HG02798 (cell line): ENCODE results near the gene ATP9A.
"Not testable (repeated sequence)": the region's sequence is repeated elsewhere in the genome, so short reads cannot be mapped to it uniquely, and the experiment has no call there.

ENCODE experiments used
- ATAC-seq: cut with Tn5 transposase; IDR thresholded peaks from one replicate; pipeline ENCODE4 v1.9.1; 2021; ENCODE audit warnings: mild to moderate bottlenecking; ENCODE audit not compliant: unreplicated experiment, poor library complexity

Gene ATP9A

DNA sequence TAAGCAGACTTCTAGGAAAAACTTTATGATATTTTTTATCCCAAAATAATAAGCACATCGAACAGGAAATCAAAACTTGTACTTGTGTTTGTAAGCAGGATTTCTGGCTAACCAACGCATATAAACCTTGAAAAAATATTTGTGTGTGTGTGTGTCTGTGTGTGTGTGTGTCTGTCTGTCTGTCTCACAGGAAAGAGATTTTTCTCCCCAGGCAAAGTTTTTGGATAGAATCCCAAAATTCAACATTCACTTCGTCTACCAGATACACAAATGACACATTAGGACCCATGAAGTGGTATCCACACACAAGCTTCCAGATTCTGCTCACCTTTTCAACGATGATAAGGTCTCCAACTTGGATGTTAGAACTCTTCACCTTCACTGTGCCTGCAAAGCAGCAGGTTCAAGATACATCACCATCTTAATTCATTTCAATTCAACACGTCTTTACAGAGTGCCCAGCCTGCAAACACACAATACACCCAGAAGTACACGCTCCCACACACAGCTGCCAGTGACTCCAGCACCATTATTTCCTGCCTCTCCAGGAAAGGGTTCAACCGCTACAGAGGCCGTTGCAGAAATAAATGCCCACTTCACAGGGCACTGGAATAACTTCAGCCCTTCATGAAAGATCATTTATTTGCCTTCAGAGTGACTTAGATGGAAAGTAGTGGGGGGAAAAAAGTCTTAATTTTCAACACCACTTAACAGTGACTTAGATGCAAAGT is 70.9 kb downstream of the ATP9A start:
- ATAC-seq = no peak

DNA sequence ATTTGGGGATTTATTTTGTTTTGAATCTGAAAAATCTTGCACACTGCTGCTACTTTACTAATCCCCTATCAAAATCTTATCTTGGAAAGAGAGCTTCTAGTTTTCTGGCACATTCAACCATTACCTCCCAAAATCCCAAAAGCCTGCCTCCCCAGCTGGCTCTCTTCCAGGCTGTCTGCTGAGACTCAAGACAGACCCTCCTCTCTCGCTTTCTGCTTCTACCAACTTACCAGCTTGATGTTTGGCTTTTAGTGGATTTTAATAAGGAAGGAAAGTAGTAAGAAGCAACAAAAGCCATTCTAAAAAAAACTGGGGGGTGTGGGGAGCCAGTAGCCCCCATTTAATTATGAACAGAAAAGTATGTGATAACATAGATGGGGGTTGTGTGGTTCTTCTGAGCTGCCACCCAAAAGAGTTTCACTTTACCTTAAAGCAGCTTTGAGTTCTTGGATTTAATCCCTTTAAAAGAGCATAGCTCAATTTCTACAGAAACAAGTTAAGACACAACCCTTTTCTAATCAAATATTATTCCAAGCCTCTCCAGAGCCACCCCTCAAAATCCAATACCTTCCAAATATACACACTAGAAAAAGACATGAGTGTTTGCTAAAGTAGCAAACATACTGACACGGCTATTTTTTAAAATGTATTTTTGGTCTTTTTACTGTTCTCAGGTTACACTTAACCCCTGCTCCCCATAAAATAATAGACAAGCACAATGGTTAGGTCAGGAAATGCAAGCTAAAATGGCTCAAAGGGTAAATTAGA is 71.7 kb downstream of the ATP9A start:
- no peak for ATAC-seq

DNA sequence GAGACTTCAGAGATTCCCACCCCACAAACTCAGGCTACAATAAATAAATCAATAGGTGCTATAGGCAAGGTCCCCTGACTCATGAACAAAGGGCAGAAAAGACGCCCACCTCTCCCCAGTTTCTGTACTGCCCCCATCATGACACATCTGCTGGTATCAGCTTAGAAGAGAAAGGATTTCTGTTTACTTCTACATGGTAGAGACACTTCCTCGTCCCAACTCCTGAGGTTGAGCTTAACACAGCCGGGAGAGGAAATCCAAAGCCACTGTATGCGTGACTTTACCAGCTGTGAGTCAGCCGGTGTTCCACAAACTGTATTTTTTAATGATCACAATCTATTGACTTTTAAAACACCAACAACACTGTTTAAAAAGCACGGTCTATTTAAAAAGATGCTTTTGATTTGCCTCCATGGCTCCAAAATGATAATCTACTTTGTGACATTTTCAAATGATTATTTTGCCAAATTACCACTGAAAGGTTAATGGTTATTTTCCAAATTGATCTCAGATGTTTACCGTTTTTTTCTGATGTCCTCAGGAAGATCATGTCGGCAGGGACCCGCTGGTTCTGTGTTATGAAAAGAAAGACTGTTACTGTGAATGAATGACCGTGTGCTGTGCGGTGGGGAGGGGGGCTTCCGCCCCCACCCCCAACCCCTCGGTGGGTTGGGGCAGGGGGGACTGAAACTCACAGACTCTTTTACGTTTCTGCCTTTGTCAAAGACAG is 72.5 kb downstream of the ATP9A start:
- no peak for ATAC-seq

DNA sequence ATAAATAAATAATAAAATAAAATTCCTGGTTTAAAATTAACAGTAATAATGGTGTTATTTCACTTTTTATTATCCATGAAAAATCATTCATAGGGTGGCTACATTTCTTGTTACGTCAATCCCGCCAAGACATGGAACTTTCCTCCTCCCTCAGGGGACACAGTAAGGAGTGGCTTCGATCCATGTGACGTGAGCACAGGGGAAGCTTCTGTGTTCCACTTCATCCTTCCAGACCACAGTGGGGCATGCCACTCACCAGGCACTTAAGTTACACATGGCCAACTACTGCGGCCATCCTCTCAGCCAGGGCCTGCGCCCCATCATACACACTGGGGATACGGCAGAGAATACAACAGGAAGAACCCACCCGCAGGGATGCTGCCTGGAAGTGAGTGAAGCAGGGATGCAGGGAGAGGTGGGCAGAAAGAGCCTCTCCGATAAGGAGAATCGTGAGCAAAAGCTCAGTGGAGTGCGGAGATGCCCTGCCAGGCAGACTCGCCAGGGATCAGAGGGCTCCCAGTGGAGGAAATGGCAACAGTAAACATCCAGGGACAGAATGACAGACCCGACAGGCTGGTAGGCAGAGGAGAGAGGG is 75.3 kb downstream of the ATP9A start:
- ATAC-seq = no peak

DNA sequence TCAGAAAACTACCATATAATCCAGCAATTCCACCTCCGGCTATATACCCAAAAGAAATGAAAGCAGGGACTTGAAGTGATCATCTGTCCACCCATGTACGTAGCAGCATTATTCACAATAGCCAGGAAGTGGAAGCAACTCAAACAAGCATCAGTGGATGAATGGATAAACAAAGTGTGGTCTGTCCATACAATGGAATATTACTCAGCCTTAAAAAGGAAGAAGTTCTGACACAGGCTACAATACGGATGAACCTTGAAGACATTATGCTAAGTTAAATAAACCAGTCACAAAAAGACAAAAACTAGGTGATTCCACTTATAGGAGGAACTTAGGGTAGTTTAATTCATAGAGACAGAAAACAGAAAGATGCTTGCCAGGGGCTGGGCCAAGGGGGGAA is 76.5 kb downstream of the ATP9A start:
- ATAC-seq = no peak

DNA sequence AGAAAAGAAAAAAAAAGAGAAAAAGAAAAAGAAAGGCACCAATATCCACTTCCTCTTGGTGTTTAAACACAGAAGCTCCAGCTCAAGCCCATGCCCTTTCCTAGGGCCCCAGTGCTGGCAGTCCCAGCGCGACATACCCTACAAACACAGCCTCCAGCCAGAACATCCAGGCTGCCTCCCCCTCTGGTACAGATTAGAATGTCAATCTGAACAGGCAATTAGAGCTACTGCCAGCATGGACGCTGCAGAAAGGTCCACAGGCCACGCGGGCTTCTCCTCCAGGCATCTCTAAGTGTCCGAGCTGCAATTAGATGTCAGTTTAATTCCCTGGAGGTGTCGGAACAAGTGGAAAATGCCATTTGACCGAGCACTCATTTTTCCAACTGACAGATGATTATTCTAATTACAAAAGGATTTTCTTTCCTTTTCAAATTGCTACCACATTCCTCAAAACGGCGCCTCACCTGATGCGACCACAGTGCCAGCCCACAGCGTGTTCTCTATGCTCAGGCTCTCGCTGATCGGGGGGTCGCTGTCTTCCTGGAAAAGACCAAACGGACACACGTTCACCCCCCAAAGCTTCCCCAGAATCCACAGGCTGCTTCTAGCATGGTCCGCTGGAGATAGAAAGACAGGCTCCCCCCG is 79.5 kb downstream of the ATP9A start:
- ATAC-seq = no peak

DNA sequence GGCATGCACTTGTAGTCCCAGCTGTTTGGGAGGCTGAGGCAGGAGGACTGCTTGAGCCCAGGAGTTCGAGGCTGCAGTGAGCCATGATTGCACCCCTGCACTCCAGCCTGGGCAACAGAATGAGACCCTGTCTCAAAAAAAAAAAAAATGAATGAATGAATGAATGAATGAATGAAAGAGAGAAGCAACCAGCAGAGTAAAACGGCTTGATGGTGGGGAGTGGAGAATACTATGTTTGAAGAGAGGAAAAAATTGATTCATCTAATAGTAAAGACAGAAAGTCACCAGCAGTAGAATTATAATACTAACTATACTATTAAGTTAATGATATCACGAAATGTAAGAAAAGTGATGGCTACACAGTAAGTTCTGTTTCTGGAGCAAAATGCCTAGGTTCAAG is 80.6 kb downstream of the ATP9A start:
- no peak for ATAC-seq

DNA sequence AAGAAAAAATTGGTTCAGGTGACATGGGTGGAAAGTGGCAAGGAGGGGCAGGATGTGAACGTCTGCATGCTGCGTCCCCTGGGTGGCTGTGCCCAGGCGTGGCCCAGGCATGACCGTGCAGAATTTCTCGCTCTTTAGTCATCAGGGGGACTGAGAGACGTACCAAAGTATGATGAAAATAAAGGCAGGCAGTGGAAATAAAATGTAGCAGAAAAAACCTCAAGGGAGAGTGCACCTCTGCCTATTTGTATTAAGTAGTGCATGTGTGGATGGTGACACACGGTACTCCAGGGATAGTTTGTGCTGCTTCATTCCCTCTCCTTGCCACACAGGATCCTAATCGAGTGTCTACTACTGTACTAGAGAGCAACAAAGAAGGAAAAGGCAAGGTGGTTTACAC is 81.1 kb downstream of the ATP9A start:
- no peak for ATAC-seq

DNA sequence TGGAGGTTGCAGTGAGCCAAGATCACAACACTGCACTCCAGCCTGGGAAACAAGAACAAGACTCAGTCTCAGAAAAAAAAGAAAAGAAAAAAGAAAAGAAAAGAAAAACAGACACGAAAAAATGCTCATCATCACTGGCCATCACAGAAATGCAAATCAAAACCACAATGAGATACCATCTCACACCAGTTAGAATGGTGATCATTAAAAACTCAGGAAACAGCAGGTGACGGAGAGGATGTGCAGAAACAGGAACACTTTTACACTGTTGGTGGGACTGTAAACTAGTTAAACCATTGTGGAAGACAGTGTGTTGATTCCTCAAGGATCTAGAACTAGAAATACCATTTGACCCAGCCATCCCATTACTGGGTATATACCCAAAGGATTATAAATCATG is 82.7 kb downstream of the ATP9A start:
- not testable (repeated sequence) for ATAC-seq

DNA sequence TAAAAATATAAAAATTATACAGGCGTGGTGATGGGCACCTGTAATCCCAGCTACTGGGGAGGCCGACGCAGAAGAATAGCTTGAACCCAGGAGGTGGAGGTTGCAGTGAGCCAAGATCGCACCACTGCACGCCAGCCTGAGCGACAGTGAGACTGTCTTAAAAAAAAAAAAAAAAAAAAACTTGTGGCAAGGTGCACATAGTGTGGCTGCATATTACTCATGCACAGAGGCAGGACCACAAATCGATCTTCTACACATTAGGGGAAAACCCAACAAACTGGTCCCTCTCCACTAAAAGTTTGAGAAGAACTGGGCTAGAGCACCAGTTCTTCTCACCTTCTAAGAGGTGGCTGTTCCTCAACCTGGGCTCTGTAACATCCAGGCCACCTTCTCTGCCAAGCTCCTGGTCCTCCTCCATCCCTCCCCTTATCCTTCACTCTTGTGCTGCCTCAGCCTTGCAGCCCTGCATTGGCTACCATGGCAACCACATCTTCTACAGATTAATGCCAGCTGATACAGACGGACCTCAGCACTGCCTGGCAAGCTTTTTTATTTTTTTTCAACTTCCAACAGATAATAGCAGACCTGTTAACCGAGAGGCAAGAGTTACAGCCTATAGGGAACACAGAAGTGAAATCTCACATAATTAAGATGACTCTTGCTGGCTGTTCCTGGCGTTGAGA is 88.0 kb downstream of the ATP9A start:
- no peak for ATAC-seq

DNA sequence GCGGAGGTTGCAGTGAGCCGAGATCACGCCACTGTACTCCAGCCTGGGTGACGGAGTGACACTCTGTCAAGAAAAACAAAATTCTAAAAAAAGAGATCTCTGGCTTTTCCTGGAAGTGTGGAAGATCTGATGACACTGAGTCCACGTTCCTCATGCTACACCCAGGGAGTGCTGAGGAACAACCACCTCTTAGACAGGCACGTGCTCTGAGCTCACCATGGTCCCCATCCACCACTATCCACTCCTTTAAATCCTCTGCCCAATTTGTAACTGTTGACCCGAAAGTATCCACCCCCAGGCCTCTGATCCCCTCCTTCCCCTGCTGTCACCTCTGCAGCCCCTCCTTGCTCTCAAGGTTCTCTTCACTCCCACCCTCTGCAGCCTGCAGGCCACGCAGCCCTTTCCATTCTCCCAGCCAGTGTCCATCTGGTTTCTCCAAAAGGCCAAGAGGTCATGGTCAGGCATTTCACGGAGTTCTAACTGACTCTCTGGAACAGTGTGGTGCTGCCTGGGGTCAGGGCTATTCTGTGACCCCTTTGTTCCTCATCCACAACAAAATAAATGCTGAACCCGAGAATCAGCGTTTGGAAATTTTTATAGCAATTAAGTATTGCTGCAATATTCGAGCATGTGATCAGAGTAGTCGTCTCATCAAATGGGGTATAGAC is 88.8 kb downstream of the ATP9A start:
- ATAC-seq = no peak

DNA sequence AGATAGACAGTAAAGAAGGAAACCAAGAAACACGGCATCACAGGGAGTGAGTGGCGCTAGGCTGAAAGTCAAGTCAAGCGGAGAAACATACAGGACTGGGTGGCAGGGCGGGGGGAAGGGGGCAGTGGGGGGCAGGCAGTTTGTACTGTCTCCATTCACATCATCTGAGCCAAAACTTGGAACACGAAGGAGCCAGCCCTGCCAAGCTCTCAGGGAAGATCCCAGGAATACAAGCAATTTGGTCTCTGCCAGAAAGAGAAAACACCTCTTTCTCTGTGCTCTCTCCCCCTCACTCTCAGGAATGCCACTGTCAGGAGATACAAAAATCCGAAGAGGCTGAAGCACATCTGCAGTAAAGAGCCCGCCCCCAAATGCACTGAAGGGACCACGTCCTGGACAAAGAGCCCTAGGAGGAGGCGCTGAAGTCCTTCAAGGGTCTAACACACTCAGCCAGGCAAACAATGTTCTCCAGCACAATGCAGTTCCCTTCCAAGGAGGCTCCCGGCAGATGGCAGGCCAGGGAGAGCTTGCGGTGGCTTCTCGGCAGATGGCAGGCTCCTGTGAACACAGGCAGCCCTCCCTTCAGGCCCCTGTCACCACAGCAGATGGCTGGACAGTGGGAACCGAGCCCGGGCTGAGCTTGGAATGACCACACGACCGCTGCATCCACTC is 90.0 kb downstream of the ATP9A start:
- no peak for ATAC-seq

DNA sequence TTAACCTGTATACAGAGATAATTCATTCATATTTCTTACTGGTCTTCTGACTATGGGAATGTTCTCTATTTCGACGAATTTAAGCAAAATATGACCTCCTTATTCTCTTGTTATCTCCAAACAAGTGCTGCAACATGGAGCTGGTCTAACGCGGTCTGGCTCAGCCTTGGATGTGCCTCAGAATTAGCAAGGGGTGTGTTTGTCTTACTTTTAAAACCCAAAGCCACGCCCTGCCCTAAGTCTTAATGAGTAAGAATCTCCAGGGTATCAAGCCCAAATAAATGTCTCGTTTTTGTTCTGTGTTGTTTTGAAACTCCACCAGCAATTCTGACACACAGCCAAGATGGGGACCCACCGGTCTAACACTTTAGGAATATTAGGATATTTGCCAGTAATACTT is 99.2 kb downstream of the ATP9A start:
- no peak for ATAC-seq

DNA sequence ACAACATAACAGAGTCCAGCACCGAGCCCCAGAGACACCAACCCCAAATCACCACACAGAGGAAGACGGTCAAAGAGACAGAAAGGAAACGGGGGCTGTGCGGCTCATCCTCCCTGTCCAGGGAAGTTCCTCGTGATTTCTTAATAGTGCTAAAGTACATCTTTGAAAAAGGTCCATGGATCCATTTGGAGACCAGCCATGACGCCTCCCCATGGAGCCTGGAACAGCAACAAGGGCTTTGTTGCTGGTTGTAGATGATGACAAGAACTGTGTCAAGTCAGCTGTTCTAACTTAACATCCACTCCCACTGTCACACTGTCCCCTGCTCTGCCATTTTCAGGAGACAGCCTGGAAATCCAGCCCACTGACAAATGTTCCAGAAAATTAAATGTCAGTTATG is 99.7 kb downstream of the ATP9A start:
- ATAC-seq = no peak

DNA sequence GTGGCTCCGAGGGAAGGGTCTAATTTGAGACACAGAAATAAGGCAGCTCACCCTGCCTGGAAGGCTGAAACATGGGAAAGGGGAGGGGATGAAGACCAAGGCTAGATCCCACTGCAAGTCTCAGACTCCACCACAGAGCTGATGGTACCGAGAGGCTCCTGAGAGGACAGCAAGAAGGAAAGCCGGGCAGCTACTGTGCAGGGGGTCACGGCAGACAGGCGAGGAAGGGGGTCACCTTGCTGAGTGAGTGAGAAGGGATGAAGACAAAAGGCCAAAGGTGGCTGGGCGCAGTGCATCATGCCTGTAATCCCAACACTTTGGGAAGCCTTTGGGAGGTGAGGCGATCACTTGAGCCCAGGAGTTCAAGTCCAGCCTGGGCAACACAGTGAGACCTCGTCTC is 100.7 kb downstream of the ATP9A start:
- no peak for ATAC-seq

DNA sequence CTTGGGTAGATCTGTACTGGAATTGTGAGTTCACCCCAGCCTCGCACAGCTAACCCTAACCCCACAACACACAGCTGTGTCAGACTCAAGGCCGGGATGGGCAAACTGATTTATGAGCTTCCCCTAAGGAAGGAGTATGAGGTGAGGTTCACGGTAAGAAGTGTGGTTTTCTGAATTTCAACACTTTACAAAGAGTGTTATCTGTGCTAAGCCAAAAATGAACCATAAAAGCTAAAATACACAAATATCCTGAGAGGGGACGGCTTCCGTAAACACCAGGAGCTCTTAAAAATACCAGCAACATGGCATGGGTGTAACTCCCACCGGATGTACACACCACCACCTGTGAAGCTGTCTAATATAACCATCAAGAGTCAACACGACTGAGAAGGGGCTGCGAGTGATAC is 101.2 kb downstream of the ATP9A start:
- no peak for ATAC-seq

DNA sequence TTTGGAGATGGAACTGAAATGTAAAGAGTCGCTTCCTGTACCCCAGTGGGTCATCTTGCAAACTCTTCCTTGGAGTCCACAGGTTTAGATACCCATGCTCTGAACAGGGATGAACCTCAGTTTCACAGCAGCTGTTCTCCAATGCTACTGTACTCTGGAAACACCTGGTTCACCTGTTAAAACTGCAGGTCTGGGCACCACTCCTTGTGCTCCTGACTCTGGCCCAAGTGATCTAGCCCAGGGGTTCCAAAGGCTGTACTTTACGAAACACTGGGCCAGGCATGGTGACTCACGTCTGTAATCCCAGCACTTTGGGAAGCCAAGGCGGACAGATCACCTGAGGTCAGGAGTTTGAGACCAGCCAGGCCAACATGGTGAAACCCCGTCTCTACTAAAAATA is 102.1 kb downstream of the ATP9A start:
- ATAC-seq = no peak

DNA sequence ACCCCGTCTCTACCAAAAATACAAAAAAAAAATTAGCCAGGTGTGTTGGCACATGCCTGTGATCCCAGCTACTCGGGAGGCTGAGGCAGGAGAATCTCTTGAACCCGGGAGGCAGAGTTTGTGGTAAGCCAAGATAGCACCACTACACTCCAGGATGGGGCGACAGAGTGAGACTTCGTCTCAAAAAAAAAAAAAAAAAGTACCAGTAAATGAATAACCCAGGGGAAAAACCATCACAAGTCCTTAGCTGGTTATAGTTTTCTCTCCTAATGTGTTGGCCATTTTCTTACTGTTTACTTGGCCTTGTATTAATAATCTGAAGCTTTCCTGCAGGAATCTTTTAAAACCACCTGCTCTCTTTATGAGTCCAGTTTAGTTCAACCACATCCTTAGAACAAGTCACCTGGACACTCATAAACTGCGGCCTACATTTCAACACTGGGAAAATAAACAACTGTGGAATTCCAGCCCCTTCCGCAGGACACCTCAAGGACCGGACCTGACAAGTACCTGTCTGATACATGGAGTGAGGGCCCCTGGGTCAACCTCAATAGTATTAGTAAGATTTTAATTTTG is 102.6 kb downstream of the ATP9A start:
- no peak for ATAC-seq
